Measurements from ENCODE around the gene NXF3.
"Not testable (repeated sequence)": the region's sequence is repeated elsewhere in the genome, so short reads cannot be mapped to it uniquely, and the experiment has no call there.

Gene NXF3

GRCh38 chrX:103092942-103093341 is at the start of gene NXF3:
Gene NXF3 (minus strand): TSS chrX:103093143. CDS start chrX:103093023, 120 bp downstream.
- Histone ChIP-seq H3K27ac (ENCODE audit: low read depth, low read length) (no peak within 1 kb of the TSS), H3K9ac (ENCODE audit: low read length) (no peak within 1 kb of the TSS), H3K4me1 (ENCODE audit: control insufficient read depth, insufficient read depth, low read length) (peaks cover 4% of the 10 kb centered on the region; the same call in 1 of the 2 replicates), H3K27me3 (ENCODE audit: control insufficient read depth, insufficient read depth, low read length) (no peaks in the 10 kb centered on the region), H3K9me3 (ENCODE audit: control insufficient read depth, insufficient read depth, low read depth, low read length) (no peaks in the 10 kb centered on the region), H3K4me3 (ENCODE audit: low read depth, low read length) (no peak within 1 kb of the TSS), H3K36me3 (ENCODE audit: control insufficient read depth, insufficient read depth, low read length) (no peaks in the 10 kb centered on the region)

- not testable (repeated sequence) for H3K9ac ChIP-seq (ENCODE audit: low read length); H3K27me3 ChIP-seq (ENCODE audit: control insufficient read depth, insufficient read depth, low read length); H3K27ac ChIP-seq (ENCODE audit: low read depth, low read length); H3K4me1 ChIP-seq (ENCODE audit: control insufficient read depth, insufficient read depth, low read length); H3K9me3 ChIP-seq (ENCODE audit: control insufficient read depth, insufficient read depth, low read depth, low read length); H3K36me3 ChIP-seq (ENCODE audit: control insufficient read depth, insufficient read depth, low read length); H3K4me3 ChIP-seq (ENCODE audit: low read depth, low read length)
Observed at GRCh38 chrX:103136528-103136927, 43.6 kb upstream of the NXF3 start.

- no peak overlapping the region for H3K27ac ChIP-seq (ENCODE audit: low read depth, low read length)
- no peak overlapping the region for H3K9ac ChIP-seq (ENCODE audit: low read length)
- H3K4me1 ChIP-seq (ENCODE audit: control insufficient read depth, insufficient read depth, low read length): no peaks in the 10 kb centered on the region
- H3K9me3 ChIP-seq (ENCODE audit: control insufficient read depth, insufficient read depth, low read depth, low read length): peaks cover 7% of the 10 kb centered on the region; the same call in 1 of the 2 replicates
- H3K4me3 ChIP-seq (ENCODE audit: low read depth, low read length): no peak overlapping the region
- H3K36me3 ChIP-seq (ENCODE audit: control insufficient read depth, insufficient read depth, low read length): no peaks in the 10 kb centered on the region
- H3K27me3 ChIP-seq (ENCODE audit: control insufficient read depth, insufficient read depth, low read length): peaks cover 2% of the 10 kb centered on the region; the same call in 1 of the 2 replicates
Observed at GRCh38 chrX:103124284-103124683, 31.3 kb upstream of the NXF3 start.

- H3K4me1 ChIP-seq (ENCODE audit: control insufficient read depth, insufficient read depth, low read length): no peaks in the 10 kb centered on the region
- H3K27ac ChIP-seq (ENCODE audit: low read depth, low read length): no peak overlapping the region
- H3K36me3 ChIP-seq (ENCODE audit: control insufficient read depth, insufficient read depth, low read length): no peaks in the 10 kb centered on the region
- H3K27me3 ChIP-seq (ENCODE audit: control insufficient read depth, insufficient read depth, low read length): peaks cover 2% of the 10 kb centered on the region; the same call in 1 of the 2 replicates
- no peak overlapping the region for H3K9ac ChIP-seq (ENCODE audit: low read length)
- H3K9me3 ChIP-seq (ENCODE audit: control insufficient read depth, insufficient read depth, low read depth, low read length): peaks cover 7% of the 10 kb centered on the region; the same call in 1 of the 2 replicates
- no peak overlapping the region for H3K4me3 ChIP-seq (ENCODE audit: low read depth, low read length)
Observed at GRCh38 chrX:103120748-103121147, 27.8 kb upstream of the NXF3 start.

- H3K36me3 ChIP-seq (ENCODE audit: control insufficient read depth, insufficient read depth, low read length); H3K4me1 ChIP-seq (ENCODE audit: control insufficient read depth, insufficient read depth, low read length); H3K4me3 ChIP-seq (ENCODE audit: low read depth, low read length); H3K27me3 ChIP-seq (ENCODE audit: control insufficient read depth, insufficient read depth, low read length); H3K9ac ChIP-seq (ENCODE audit: low read length); H3K27ac ChIP-seq (ENCODE audit: low read depth, low read length): not testable (repeated sequence)
- H3K9me3 ChIP-seq (ENCODE audit: control insufficient read depth, insufficient read depth, low read depth, low read length): peaks cover 10% of the 10 kb centered on the region; the same call in 1 of the 2 replicates
Observed at GRCh38 chrX:103116970-103117369, 24.0 kb upstream of the NXF3 start.

- not testable (repeated sequence) for H3K4me3 ChIP-seq (ENCODE audit: low read depth, low read length); H3K27me3 ChIP-seq (ENCODE audit: control insufficient read depth, insufficient read depth, low read length); H3K36me3 ChIP-seq (ENCODE audit: control insufficient read depth, insufficient read depth, low read length); H3K9ac ChIP-seq (ENCODE audit: low read length); H3K4me1 ChIP-seq (ENCODE audit: control insufficient read depth, insufficient read depth, low read length); H3K27ac ChIP-seq (ENCODE audit: low read depth, low read length)
- H3K9me3 ChIP-seq (ENCODE audit: control insufficient read depth, insufficient read depth, low read depth, low read length): peaks cover 35% of the 10 kb centered on the region
Observed at GRCh38 chrX:103109497-103109896, 16.6 kb upstream of the NXF3 start.

GRCh38 chrX:103107836-103108235 is 14.9 kb upstream of the NXF3 start:
- no peaks in the 10 kb centered on the region for H3K27me3 ChIP-seq (ENCODE audit: control insufficient read depth, insufficient read depth, low read length)
- no peaks in the 10 kb centered on the region for H3K4me1 ChIP-seq (ENCODE audit: control insufficient read depth, insufficient read depth, low read length)
- H3K36me3 ChIP-seq (ENCODE audit: control insufficient read depth, insufficient read depth, low read length): no peaks in the 10 kb centered on the region
- no peak overlapping the region for H3K27ac ChIP-seq (ENCODE audit: low read depth, low read length)
- peaks cover 32% of the 10 kb centered on the region for H3K9me3 ChIP-seq (ENCODE audit: control insufficient read depth, insufficient read depth, low read depth, low read length)
- no peak overlapping the region for H3K9ac ChIP-seq (ENCODE audit: low read length)
- H3K4me3 ChIP-seq (ENCODE audit: low read depth, low read length): no peak overlapping the region

GRCh38 chrX:103107227-103107737 is 14.3 kb upstream of the NXF3 start:
- not testable (repeated sequence) for H3K4me3 ChIP-seq (ENCODE audit: low read depth, low read length); H3K27me3 ChIP-seq (ENCODE audit: control insufficient read depth, insufficient read depth, low read length); H3K4me1 ChIP-seq (ENCODE audit: control insufficient read depth, insufficient read depth, low read length); H3K36me3 ChIP-seq (ENCODE audit: control insufficient read depth, insufficient read depth, low read length); H3K9ac ChIP-seq (ENCODE audit: low read length); H3K27ac ChIP-seq (ENCODE audit: low read depth, low read length)
- H3K9me3 ChIP-seq (ENCODE audit: control insufficient read depth, insufficient read depth, low read depth, low read length): peaks cover 32% of the 10 kb centered on the region

- not testable (repeated sequence) for H3K9ac ChIP-seq (ENCODE audit: low read length); H3K36me3 ChIP-seq (ENCODE audit: control insufficient read depth, insufficient read depth, low read length); H3K4me3 ChIP-seq (ENCODE audit: low read depth, low read length); H3K27me3 ChIP-seq (ENCODE audit: control insufficient read depth, insufficient read depth, low read length); H3K27ac ChIP-seq (ENCODE audit: low read depth, low read length)
- Histone ChIP-seq H3K4me1 (ENCODE audit: control insufficient read depth, insufficient read depth, low read length) (peaks cover 17% of the 10 kb centered on the region), H3K9me3 (ENCODE audit: control insufficient read depth, insufficient read depth, low read depth, low read length) (peaks cover 20% of the 10 kb centered on the region)
Observed at GRCh38 chrX:103104370-103104769, 11.4 kb upstream of the NXF3 start.

- not testable (repeated sequence) for H3K27me3 ChIP-seq (ENCODE audit: control insufficient read depth, insufficient read depth, low read length); H3K36me3 ChIP-seq (ENCODE audit: control insufficient read depth, insufficient read depth, low read length); H3K4me3 ChIP-seq (ENCODE audit: low read depth, low read length); H3K27ac ChIP-seq (ENCODE audit: low read depth, low read length); H3K9ac ChIP-seq (ENCODE audit: low read length)
- H3K4me1 ChIP-seq (ENCODE audit: control insufficient read depth, insufficient read depth, low read length): peaks cover 22% of the 10 kb centered on the region
- H3K9me3 ChIP-seq (ENCODE audit: control insufficient read depth, insufficient read depth, low read depth, low read length): peaks cover 17% of the 10 kb centered on the region
Observed at GRCh38 chrX:103103866-103104265, 10.9 kb upstream of the NXF3 start.

GRCh38 chrX:103101299-103102042 is 8.5 kb upstream of the NXF3 start:
- peaks cover 29% of the 10 kb centered on the region for H3K4me1 ChIP-seq (ENCODE audit: control insufficient read depth, insufficient read depth, low read length)
- H3K27ac ChIP-seq (ENCODE audit: low read depth, low read length): peak overlapping the region; percentile 71; the same call in 1 of the 2 replicates
- H3K9ac ChIP-seq (ENCODE audit: low read length): peak overlapping the region; percentile 41
- H3K9me3 ChIP-seq (ENCODE audit: control insufficient read depth, insufficient read depth, low read depth, low read length): peaks cover 5% of the 10 kb centered on the region
- no peaks in the 10 kb centered on the region for H3K27me3 ChIP-seq (ENCODE audit: control insufficient read depth, insufficient read depth, low read length)
- no peak overlapping the region for H3K4me3 ChIP-seq (ENCODE audit: low read depth, low read length)
- no peaks in the 10 kb centered on the region for H3K36me3 ChIP-seq (ENCODE audit: control insufficient read depth, insufficient read depth, low read length)

All from HUES6 (cell line).